Nephron (organoid): ENCODE data around the gene CTXND1.

Experiments used
- H3K27ac Mint-ChIP-seq, 3 experiments: 2 replicates each; pipeline ENCODE4 v1.8.0; 2020; ENCODE audit warnings: mixed read lengths in 3 of 3, mild to moderate bottlenecking in 2 of 3, moderate library complexity in 1 of 3
- H3K27me3 Mint-ChIP-seq: 2 replicates; pipeline ENCODE4 v1.8.0; 2021; ENCODE audit warnings: low read depth, mild to moderate bottlenecking, moderate library complexity, mixed read lengths
- H3K36me3 Mint-ChIP-seq: 2 replicates; pipeline ENCODE4 v1.8.0; 2020; ENCODE audit warnings: low read depth, mixed read lengths
- H3K4me1 Mint-ChIP-seq: 2 replicates; pipeline ENCODE4 v1.8.0; 2020; ENCODE audit warnings: mixed read lengths
- H3K4me3 Mint-ChIP-seq, 3 experiments: 2 replicates each; pipeline ENCODE4 v1.8.0; 2020; ENCODE audit warnings: mild to moderate bottlenecking in 3 of 3, mixed read lengths in 3 of 3, moderate library complexity in 2 of 3
- H3K9me3 Mint-ChIP-seq: 2 replicates; pipeline ENCODE4 v1.8.0; 2020; ENCODE audit warnings: mixed read lengths
- TF ChIP-seq, protein P1 (sequence below), 3 experiments: fragments of 200-600 bp; sonication (generic); IDR thresholded peaks; one replicate each; pipeline ENCODE4 v1.5.0; 2021; ENCODE audit warnings: antibody characterized with exemption in 3 of 3; ENCODE audit not compliant: unreplicated experiment in 3 of 3

Gene CTXND1

GRCh38 chr15:80199869-80200268 lies 52.1 kb downstream of the CTXND1 start:
- H3K27me3 Mint-ChIP-seq: no peaks in the 10 kb centered on the region
- no peak overlapping the region for H3K27ac Mint-ChIP-seq
- H3K36me3 Mint-ChIP-seq: no peaks in the 10 kb centered on the region
- no peaks in the 10 kb centered on the region for H3K9me3 Mint-ChIP-seq
- no peak overlapping the region for H3K4me3 Mint-ChIP-seq
- H3K4me1 Mint-ChIP-seq: peaks cover 11% of the 10 kb centered on the region
- TF ChIP-seq, protein P1, sequence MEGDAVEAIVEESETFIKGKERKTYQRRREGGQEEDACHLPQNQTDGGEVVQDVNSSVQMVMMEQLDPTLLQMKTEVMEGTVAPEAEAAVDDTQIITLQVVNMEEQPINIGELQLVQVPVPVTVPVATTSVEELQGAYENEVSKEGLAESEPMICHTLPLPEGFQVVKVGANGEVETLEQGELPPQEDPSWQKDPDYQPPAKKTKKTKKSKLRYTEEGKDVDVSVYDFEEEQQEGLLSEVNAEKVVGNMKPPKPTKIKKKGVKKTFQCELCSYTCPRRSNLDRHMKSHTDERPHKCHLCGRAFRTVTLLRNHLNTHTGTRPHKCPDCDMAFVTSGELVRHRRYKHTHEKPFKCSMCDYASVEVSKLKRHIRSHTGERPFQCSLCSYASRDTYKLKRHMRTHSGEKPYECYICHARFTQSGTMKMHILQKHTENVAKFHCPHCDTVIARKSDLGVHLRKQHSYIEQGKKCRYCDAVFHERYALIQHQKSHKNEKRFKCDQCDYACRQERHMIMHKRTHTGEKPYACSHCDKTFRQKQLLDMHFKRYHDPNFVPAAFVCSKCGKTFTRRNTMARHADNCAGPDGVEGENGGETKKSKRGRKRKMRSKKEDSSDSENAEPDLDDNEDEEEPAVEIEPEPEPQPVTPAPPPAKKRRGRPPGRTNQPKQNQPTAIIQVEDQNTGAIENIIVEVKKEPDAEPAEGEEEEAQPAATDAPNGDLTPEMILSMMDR (IDR thresholded peaks at IDR 0.05; ENCODE audit: unreplicated experiment in 3 of 3): no peak

DNA sequence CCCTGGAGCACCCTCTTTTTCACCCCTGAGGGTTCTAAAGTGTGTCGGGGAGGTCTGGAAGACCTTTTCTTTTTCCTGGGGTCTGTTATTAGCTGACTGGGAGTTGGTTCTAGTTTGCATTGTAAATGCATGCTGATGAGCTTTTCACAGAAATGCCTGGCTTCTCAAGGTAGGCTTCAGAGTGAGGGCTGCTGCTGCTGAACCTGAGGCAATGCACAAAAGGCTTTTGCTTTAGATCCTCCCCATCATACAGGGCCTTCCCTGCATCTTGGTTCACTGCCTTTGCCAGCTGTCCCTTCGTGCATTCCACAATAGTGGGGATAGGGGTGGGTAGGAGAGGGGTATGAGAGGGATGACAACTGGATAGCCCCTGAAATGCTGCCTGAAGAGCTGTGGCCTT lies 52.6 kb downstream of the CTXND1 start:
- Mint-ChIP-seq H3K27me3 (no peaks in the 10 kb centered on the region), H3K9me3 (no peaks in the 10 kb centered on the region), H3K36me3 (no peaks in the 10 kb centered on the region), H3K27ac (peak overlapping the region in 1 of 3 experiments; percentile 18), H3K4me1 (peaks cover 11% of the 10 kb centered on the region), H3K4me3 (no peak overlapping the region)
- TF ChIP-seq, protein P1 (IDR thresholded peaks at IDR 0.05; ENCODE audit: unreplicated experiment in 3 of 3): no peak

GRCh38 chr15:80194914-80195313 lies 57.1 kb downstream of the CTXND1 start:
- no peak overlapping the region for H3K27ac Mint-ChIP-seq
- H3K27me3 Mint-ChIP-seq: no peaks in the 10 kb centered on the region
- H3K36me3 Mint-ChIP-seq: no peaks in the 10 kb centered on the region
- TF ChIP-seq, protein P1 (IDR thresholded peaks at IDR 0.05; ENCODE audit: unreplicated experiment in 3 of 3): no peak
- H3K9me3 Mint-ChIP-seq: no peaks in the 10 kb centered on the region
- H3K4me1 Mint-ChIP-seq: peaks cover 18% of the 10 kb centered on the region
- H3K4me3 Mint-ChIP-seq: no peak overlapping the region

DNA sequence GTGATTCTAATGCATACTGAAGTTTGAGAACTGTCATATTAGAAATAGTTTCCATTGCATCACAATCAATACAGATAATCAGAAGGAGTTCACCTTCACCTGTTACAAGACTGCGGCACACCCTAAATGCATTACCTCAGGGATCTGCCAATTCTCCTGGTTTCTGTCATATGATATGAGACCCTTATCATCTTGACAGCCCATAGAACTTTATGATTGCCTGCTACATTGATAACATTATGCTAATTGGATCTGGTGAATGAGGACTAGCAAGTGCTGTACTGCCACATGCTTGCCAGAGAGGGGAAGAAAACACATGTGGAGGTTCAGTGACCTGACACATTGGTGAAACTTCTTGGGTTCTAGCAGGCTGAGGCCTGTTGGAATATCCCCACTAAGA lies 57.8 kb downstream of the CTXND1 start:
- no peaks in the 10 kb centered on the region for H3K9me3 Mint-ChIP-seq
- H3K27ac Mint-ChIP-seq: no peak overlapping the region
- TF ChIP-seq, protein P1 (IDR thresholded peaks at IDR 0.05; ENCODE audit: unreplicated experiment in 3 of 3): no peak
- H3K27me3 Mint-ChIP-seq: no peaks in the 10 kb centered on the region
- no peaks in the 10 kb centered on the region for H3K36me3 Mint-ChIP-seq
- H3K4me3 Mint-ChIP-seq: no peak overlapping the region
- H3K4me1 Mint-ChIP-seq: peaks cover 18% of the 10 kb centered on the region

- peaks cover 22% of the 10 kb centered on the region for H3K4me1 Mint-ChIP-seq
- TF ChIP-seq, protein P1 (IDR thresholded peaks at IDR 0.05; ENCODE audit: unreplicated experiment in 3 of 3): no peak
- no peak overlapping the region for H3K4me3 Mint-ChIP-seq
- no peaks in the 10 kb centered on the region for H3K9me3 Mint-ChIP-seq
- H3K27ac Mint-ChIP-seq: peak overlapping the region in 1 of 3 experiments; percentile 35
- peaks cover 15% of the 10 kb centered on the region for H3K36me3 Mint-ChIP-seq
- H3K27me3 Mint-ChIP-seq: no peaks in the 10 kb centered on the region
These were observed 60.0 kb downstream of the CTXND1 start for GRCh38 chr15:80191897-80192595.

GRCh38 chr15:80191198-80191597 lies 60.8 kb downstream of the CTXND1 start:
- H3K27me3 Mint-ChIP-seq: no peaks in the 10 kb centered on the region
- peaks cover 24% of the 10 kb centered on the region for H3K36me3 Mint-ChIP-seq
- TF ChIP-seq, protein P1 (IDR thresholded peaks at IDR 0.05; ENCODE audit: unreplicated experiment in 3 of 3): no peak
- H3K4me3 Mint-ChIP-seq: no peak overlapping the region
- H3K9me3 Mint-ChIP-seq: no peaks in the 10 kb centered on the region
- no peak overlapping the region for H3K27ac Mint-ChIP-seq
- peaks cover 22% of the 10 kb centered on the region for H3K4me1 Mint-ChIP-seq
